A549 treated with dexamethasone at 1 μM for 4 hours (cell line): Measurements from ENCODE around the gene DBH. TPM values are rescaled to one million over a fixed set of nuclear protein-coding genes. Genes with fewer than 3 reads are reported as not detected.

Source experiments
- total RNA-seq: library from RNA; stranded (reverse); fragments of 200-300 nt; extraction: Qiagen RNA extraction; gene quantifications from 5 replicates; pipeline ENCODE4 v1.2.3, GENCODE V29; 2022

The DBH gene
- not detected in 5 replicates for total RNA-seq

DNA sequence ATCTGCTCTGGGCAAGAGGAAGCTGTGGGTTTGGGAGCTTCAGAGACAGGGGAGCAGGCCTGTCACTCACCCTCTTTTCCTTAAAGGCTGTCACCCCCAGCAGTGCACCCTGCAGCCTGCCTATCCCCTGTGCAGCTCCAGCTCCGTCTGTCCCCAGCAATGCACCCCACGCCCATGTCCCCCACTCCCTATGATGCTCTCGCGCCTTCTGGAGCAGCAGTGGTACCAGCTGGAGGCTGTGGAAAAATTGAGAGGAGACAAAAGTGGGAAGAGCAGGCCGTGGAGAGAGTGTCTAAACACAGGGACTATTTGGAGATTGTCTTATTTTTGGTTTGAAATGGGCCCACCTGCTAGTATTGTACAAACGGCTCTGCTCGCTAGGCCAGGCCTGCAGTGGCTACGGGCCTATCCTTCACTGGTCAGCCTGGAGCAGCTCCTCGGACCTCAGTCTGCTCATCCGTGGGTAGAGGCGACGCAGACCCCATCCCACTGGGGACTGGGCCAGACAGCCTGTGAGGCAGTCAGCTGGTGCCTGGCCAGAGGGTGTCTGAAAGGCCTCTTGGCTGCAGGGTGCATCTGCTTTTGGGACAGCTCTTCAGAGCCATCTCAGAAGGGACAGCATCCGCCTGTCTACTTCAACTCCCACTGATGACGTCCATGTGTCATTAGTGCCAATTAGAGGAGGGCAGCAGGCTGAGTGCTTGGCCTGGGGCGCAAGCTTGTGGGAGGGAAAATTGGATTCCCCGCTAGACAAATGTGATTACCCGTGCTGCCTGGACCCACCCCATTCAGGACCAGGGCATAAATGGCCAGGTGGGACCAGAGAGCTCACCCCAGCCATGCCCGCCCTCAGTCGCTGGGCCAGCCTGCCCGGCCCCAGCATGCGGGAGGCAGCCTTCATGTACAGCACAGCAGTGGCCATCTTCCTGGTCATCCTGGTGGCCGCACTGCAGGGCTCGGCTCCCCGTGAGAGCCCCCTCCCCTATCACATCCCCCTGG lies at the start of gene DBH:
DBH (plus strand) TSS at position 831 of the 999 bp plus-strand sequence; CDS start at position 840, 9 bp downstream.

DNA sequence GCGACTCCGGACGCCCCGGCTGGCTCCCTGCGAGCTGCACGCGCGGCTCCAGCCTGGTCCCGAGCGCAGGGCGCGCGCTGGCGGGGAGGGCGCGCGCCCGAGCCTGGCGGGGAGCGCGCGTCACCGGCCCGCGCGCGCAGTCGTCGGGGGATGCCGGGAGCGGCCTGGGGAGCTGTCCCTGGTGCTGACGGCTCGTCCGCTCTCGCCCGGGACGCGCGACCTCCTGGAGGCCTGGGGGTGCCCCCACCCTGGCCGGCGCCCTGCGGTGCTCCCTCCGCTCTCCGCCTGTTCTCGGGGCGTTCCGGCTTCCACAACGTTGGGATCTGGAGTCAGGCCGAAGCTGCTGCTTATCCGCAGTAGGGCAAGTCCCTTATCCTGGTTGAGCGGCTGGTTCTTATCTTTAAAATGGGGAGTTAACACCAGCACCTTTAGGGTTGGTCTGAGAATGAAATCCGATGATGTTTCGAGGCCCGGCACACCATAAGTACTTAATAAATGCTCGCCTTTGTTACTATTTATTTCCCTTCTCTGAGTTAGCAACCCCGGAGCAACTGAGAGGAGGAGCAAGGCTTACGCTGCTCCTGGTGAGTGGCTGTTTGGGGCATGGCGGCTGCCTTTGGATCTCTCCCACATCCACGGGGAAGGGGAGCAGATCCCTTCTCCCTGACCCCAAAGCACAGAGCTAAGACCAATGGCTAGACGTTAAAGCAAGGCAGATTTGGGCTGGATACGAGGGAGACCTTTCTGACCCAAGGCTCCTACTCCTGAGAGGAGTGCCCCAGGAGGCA lies 26.7 kb upstream of the DBH start, which contains the start of gene FAM163B:
FAM163B (minus strand) TSS at position 79 of the 788 bp plus-strand sequence. CDS start 29,166 bp downstream, outside the sequence.

Other genes starting within 250 kb of the DBH start
- 27.2 to 37.6 TPM (median 33.8 TPM) in 5 replicates for gene REXO4, start 218.4 kb upstream of the DBH start, total RNA-seq
- 0.30 to 0.49 TPM (median 0.40 TPM) in 5 replicates for gene ADAMTS13, start 214.0 kb upstream of the DBH start, total RNA-seq
- 2.5 to 5.0 TPM (median 4.2 TPM) in 5 replicates for gene CACFD1, start 176.4 kb upstream of the DBH start, total RNA-seq
- gene SLC2A6, start 157.3 kb upstream of the DBH start, total RNA-seq, result 12.7 to 20.1 TPM (median 17.2 TPM) in 5 replicates
- gene MYMK, start 111.4 kb upstream of the DBH start, total RNA-seq, result not detected in 5 replicates
- not detected in 5 replicates for gene ADAMTSL2, start 101.7 kb upstream of the DBH start, total RNA-seq
- not detected in 5 replicates for gene FAM163B, start 27.0 kb upstream of the DBH start, total RNA-seq
- gene SARDH, start 102.0 kb downstream of the DBH start, total RNA-seq, result 0.04 to 0.19 TPM (median 0.12 TPM) in 5 replicates